ENCODE results near the gene CAPZA3.

DNA sequence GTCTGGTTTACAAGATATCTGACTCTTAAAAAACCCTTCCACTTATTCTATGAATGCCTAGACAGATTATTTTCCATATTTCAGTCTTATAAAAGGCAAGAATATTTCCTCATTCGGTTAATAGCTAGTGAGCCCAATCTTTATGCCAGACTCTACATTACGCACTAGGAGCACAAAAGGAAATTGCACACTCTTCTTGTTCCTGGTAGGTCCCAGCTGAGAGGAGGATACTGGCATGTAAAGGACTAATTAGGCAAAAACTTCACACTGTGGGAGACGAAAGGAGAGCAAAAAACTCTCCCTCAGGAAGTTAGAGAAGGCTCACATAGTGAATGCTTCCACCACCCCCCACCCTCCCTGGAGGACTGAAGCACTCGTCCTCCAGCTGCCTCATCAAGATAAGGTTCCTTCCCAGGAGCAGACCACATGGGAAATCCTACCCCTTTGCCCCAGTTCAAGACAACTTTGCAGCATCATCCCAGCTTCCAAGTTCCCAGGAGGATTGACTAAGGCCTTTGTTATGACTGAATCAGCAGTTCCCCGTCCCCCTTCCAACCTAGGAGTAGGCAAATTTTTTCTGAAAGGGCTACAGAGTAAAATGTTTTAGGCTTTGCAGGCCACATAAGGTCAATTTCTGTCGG is 14.5 kb downstream of the CAPZA3 start:
- TF ChIP-seq, protein P1, sequence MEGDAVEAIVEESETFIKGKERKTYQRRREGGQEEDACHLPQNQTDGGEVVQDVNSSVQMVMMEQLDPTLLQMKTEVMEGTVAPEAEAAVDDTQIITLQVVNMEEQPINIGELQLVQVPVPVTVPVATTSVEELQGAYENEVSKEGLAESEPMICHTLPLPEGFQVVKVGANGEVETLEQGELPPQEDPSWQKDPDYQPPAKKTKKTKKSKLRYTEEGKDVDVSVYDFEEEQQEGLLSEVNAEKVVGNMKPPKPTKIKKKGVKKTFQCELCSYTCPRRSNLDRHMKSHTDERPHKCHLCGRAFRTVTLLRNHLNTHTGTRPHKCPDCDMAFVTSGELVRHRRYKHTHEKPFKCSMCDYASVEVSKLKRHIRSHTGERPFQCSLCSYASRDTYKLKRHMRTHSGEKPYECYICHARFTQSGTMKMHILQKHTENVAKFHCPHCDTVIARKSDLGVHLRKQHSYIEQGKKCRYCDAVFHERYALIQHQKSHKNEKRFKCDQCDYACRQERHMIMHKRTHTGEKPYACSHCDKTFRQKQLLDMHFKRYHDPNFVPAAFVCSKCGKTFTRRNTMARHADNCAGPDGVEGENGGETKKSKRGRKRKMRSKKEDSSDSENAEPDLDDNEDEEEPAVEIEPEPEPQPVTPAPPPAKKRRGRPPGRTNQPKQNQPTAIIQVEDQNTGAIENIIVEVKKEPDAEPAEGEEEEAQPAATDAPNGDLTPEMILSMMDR (IDR thresholded peaks at IDR 0.05), result no peak
- no peak for TF ChIP-seq POLR2A (IDR thresholded peaks at IDR 0.05)

Data from heart left ventricle (tissue), 13 donors.